Osteocyte (in vitro differentiated cells): ENCODE measurements around the gene PARD3B. TPM values are rescaled to one million over a fixed set of nuclear protein-coding genes. Genes with fewer than 3 reads are reported as not detected.
A peak's percentile ranks its signal among the peaks of the same experiment; 100 is the strongest.

Experiments used
- DNase-seq: peaks from one replicate; pipeline ENCODE4 v3.0.0; 2021; ENCODE audit warnings: mixed read lengths; ENCODE audit not compliant: unreplicated experiment; ENCODE audit errors: extremely low spot score
- H3K27ac Mint-ChIP-seq: one replicate; pipeline ENCODE4 v1.8.0; 2021; ENCODE audit warnings: mild to moderate bottlenecking, mixed read lengths; ENCODE audit not compliant: unreplicated experiment
- H3K27me3 Mint-ChIP-seq: one replicate; pipeline ENCODE4 v1.8.0; 2021; ENCODE audit warnings: mixed read lengths; ENCODE audit not compliant: unreplicated experiment
- H3K36me3 Mint-ChIP-seq: one replicate; pipeline ENCODE4 v1.8.0; 2021; ENCODE audit warnings: mixed read lengths; ENCODE audit not compliant: unreplicated experiment
- H3K4me1 Mint-ChIP-seq: one replicate; pipeline ENCODE4 v1.8.0; 2021; ENCODE audit warnings: mixed read lengths; ENCODE audit not compliant: unreplicated experiment
- H3K4me3 Mint-ChIP-seq: one replicate; pipeline ENCODE4 v1.8.0; 2021; ENCODE audit warnings: mild to moderate bottlenecking, moderate library complexity, mixed read lengths; ENCODE audit not compliant: unreplicated experiment
- H3K9me3 Mint-ChIP-seq: one replicate; pipeline ENCODE4 v1.8.0; 2021; ENCODE audit warnings: mixed read lengths; ENCODE audit not compliant: unreplicated experiment
- total RNA-seq: library from RNA; stranded (reverse); gene quantifications from 2 replicates; pipeline ENCODE4 v1.2.1, GENCODE V29; 2021
- TF ChIP-seq, protein P1 (sequence below): fragments of 200-600 bp; sonication (generic); IDR thresholded peaks from 2 replicates; pipeline ENCODE4 v1.5.0; 2021; ENCODE audit warnings: antibody characterized with exemption, mild to moderate bottlenecking, moderate library complexity

The PARD3B gene
- total RNA-seq, 1 donor from 2014 or later: 26.7 TPM

DNA sequence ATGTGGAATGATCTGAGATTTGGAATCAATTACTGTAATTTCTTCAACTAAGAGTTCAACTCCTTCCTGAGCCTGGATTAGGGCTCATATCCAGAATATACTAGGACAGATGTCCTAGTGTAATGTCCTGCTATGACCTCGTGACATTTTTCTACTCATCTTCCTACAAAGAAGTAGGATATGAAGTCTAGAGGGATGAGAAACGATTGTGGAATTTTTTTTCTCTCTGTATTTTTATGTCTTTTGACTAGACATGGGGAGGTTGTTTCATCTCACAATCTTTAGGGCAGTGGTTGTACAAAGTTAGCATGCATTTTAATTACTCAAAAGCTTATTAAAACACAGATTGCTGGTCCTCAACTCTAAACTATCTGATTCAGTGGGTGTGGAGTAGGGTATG, 203.0 kb downstream of the PARD3B start:
- H3K4me1 Mint-ChIP-seq: peaks cover 26% of the 10 kb centered on the region
- TF ChIP-seq, protein P1, sequence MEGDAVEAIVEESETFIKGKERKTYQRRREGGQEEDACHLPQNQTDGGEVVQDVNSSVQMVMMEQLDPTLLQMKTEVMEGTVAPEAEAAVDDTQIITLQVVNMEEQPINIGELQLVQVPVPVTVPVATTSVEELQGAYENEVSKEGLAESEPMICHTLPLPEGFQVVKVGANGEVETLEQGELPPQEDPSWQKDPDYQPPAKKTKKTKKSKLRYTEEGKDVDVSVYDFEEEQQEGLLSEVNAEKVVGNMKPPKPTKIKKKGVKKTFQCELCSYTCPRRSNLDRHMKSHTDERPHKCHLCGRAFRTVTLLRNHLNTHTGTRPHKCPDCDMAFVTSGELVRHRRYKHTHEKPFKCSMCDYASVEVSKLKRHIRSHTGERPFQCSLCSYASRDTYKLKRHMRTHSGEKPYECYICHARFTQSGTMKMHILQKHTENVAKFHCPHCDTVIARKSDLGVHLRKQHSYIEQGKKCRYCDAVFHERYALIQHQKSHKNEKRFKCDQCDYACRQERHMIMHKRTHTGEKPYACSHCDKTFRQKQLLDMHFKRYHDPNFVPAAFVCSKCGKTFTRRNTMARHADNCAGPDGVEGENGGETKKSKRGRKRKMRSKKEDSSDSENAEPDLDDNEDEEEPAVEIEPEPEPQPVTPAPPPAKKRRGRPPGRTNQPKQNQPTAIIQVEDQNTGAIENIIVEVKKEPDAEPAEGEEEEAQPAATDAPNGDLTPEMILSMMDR: no peak
- H3K27me3 Mint-ChIP-seq: no peaks in the 10 kb centered on the region
- H3K36me3 Mint-ChIP-seq: peaks cover 1% of the 10 kb centered on the region
- H3K4me3 Mint-ChIP-seq: no peak overlapping the region
- no peak overlapping the region for H3K27ac Mint-ChIP-seq
- no peak for DNase-seq
- H3K9me3 Mint-ChIP-seq: no peaks in the 10 kb centered on the region

DNA sequence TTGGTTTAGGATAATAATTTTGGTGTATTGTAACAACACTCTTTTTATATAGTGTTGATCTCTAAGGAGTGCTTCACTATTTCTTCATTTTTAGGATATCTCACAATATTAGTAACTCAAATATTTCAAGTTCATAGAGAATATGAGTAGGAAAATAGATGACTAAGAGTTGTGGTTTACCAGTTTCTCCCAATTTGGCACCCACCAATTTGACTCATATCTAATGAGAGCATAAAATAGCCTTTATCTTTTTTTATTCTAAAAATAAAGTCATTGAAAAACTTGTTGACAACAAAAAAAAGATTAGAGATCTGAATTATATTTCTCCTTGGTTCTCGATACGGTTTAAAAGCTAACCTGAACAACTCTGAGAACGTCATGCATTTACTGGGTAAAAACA, 204.0 kb downstream of the PARD3B start:
- H3K9me3 Mint-ChIP-seq: no peaks in the 10 kb centered on the region
- H3K27ac Mint-ChIP-seq: no peak overlapping the region
- peaks cover 25% of the 10 kb centered on the region for H3K4me1 Mint-ChIP-seq
- H3K36me3 Mint-ChIP-seq: peaks cover 1% of the 10 kb centered on the region
- DNase-seq: no peak
- H3K27me3 Mint-ChIP-seq: no peaks in the 10 kb centered on the region
- no peak overlapping the region for H3K4me3 Mint-ChIP-seq
- TF ChIP-seq, protein P1: no peak

DNA sequence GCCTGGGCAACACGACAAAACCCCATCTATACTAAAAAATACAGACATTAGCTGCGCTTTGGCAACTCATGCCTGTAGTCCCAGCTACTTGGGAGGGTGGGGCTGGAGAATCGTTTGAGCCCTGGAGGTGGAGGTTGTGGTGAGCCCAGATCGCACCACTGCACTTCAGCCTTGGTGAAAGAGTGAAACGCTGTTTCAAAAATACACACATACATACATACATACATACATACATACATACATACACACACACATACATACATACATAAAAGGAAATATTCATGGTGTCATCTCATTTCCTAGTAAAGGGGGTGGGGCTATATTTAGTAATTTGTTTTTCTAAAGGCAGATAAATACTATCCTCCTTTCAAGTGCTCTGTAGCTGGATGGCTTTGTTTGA, 205.1 kb downstream of the PARD3B start:
- Mint-ChIP-seq H3K9me3 (no peaks in the 10 kb centered on the region), H3K27me3 (no peaks in the 10 kb centered on the region), H3K36me3 (peaks cover 1% of the 10 kb centered on the region), H3K27ac (no peak overlapping the region), H3K4me1 (peaks cover 23% of the 10 kb centered on the region), H3K4me3 (no peak overlapping the region)
- no peak for DNase-seq
- TF ChIP-seq, protein P1: no peak

DNA sequence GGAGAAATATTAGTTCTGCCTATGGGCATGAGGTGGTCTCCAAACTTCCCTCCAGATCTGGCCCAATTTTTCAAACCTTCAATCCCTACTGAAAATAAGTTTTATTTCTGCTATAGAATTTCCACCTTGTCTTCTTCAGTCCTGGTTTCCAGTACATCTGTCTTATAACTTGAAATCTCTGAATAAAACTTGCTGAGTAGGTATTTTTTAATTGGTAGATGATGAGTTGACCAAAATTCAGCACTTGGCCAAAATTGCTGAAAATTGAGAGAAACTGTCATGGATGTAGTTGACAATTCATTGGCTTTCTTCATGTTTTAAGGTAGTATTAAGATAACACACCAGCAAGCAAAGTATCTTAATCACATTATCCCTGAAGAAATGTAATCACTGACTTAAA, 206.2 kb downstream of the PARD3B start:
- H3K9me3 Mint-ChIP-seq: no peaks in the 10 kb centered on the region
- no peak for DNase-seq
- peaks cover 1% of the 10 kb centered on the region for H3K36me3 Mint-ChIP-seq
- H3K4me1 Mint-ChIP-seq: peaks cover 23% of the 10 kb centered on the region
- H3K27ac Mint-ChIP-seq: no peak overlapping the region
- TF ChIP-seq, protein P1: no peak
- H3K4me3 Mint-ChIP-seq: no peak overlapping the region
- no peaks in the 10 kb centered on the region for H3K27me3 Mint-ChIP-seq

DNA sequence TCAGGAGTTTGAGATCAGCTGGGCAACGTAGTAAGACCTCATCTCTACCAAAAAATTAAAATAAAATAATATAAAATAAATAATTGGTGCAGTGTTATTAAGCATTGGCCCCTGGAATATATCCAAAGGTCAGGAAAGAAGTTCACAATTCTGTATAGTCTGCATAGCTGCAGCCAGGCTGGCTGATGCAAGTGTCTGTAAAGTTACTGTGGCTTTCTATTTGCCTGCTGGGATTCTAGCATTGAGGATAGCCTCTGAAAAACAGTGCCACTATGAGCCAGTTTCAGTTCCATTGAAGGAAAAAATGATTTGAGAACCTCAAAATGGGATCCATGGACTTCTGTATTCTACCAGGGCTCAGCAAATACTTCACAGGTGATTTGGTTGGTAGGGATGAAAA, 208.6 kb downstream of the PARD3B start:
- Mint-ChIP-seq H3K27me3 (no peaks in the 10 kb centered on the region), H3K36me3 (no peaks in the 10 kb centered on the region), H3K27ac (peak overlapping the region; percentile 86), H3K9me3 (no peaks in the 10 kb centered on the region), H3K4me1 (peaks cover 27% of the 10 kb centered on the region), H3K4me3 (no peak overlapping the region)
- TF ChIP-seq, protein P1: no peak
- no peak for DNase-seq
